Ovary (tissue), 1 donor: ENCODE data around the gene HERPUD1.

ENCODE experiments used
- EP300 ChIP-seq: sonication (generic); formaldehyde crosslinking; IDR thresholded peaks from one replicate; pipeline ENCODE4 v1.6.1; 2017; ENCODE audit warnings: antibody characterized with exemption
- POLR2A ChIP-seq: fragments of 450-650 bp; IDR thresholded peaks from one replicate; pipeline ENCODE4 v1.6.1; 2017; ENCODE audit warnings: antibody characterized with exemption, mild to moderate bottlenecking, moderate library complexity

DNA sequence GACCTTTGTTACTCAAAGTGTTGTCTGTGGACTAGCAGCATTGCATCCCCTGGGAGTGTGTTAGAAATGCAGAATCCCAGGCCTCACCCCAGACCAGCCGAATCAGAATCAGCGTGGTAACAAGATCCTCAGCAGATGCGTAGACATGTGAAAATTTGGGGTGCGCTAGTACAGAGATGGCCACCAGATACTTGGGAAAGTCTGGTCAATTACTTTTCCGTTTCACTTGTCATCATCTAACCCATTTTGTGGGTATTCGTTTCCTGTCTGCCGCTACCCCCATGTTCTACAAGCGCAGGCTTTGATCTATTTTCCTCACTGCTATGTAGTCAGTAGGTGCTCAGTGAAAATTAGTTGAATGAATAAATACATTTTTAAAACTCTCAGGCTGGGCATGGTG, 33.1 kb upstream of the HERPUD1 start:
- TF ChIP-seq POLR2A (no peak), EP300 (no peak)
